Naive thymus-derived CD8-positive, alpha-beta T cell (primary cell): ENCODE results near the gene PCDH8. TPM values are rescaled to one million over a fixed set of nuclear protein-coding genes. Genes with fewer than 3 reads are reported as not detected.

Experiments
- ATAC-seq, 2 donors: fragments of 150-1000 bp; cut with Tn5 transposase in 1 of 2; sonication (Bioruptor Pico), chemical (Tn5 transposase) in 1 of 2; 1 replicate in 1 of 2; 2 replicates in 1 of 2; pipeline ENCODE4 v1.10.0; 2021; ENCODE audit warnings: mild to moderate bottlenecking in 2 of 2, moderate library complexity in 2 of 2
- POLR2A ChIA-PET: fragments of 350-600 bp; sonication (Branson Sonifier 250); formaldehyde crosslinking; loops from one replicate; lab custom pipeline; 2021; ENCODE audit warnings: antibody characterized with exemption; lab: Charles Lee
- DNase-seq, 10 donors: peaks; one replicate each; pipeline versions ENCODE4 v3.0.0 to v3.0.0-alpha.2; 2020 to 2022
- H3K27ac Mint-ChIP-seq, 10 donors: one replicate each; pipeline ENCODE4 v1.8.0; 2020 to 2022; ENCODE audit warnings: mild to moderate bottlenecking in 10 of 10, mixed read lengths in 10 of 10, moderate library complexity in 4 of 10, inconsistent platforms in 1 of 10
- H3K27me3 Mint-ChIP-seq, 5 donors: one replicate each; pipeline ENCODE4 v1.8.0; 2021 to 2022; ENCODE audit warnings: mixed read lengths in 5 of 5
- H3K36me3 Mint-ChIP-seq, 3 donors: one replicate each; pipeline ENCODE4 v1.8.0; 2020 to 2022; ENCODE audit warnings: mixed read lengths in 3 of 3, mild to moderate bottlenecking in 2 of 3, inconsistent platforms in 1 of 3
- H3K4me1 Mint-ChIP-seq, 4 donors: one replicate each; pipeline ENCODE4 v1.8.0; 2021 to 2022; ENCODE audit warnings: mixed read lengths in 4 of 4
- H3K4me3 Mint-ChIP-seq, 10 donors: one replicate each; pipeline ENCODE4 v1.8.0; 2020 to 2022; ENCODE audit warnings: mild to moderate bottlenecking in 10 of 10, mixed read lengths in 10 of 10, moderate library complexity in 6 of 10, inconsistent platforms in 1 of 10
- H3K9me3 Mint-ChIP-seq, 9 donors: one replicate each; pipeline ENCODE4 v1.8.0; 2020 to 2022; ENCODE audit warnings: mixed read lengths in 9 of 9, mild to moderate bottlenecking in 3 of 9, inconsistent platforms in 1 of 9, moderate library complexity in 1 of 9
- polyA plus RNA-seq, 3 donors: library from polyadenylated mRNA; unstranded; fragments of 300-500 nt; fragmentation: Illumina TruSeq; gene quantifications; one replicate each; pipeline ENCODE4 v1.2.3, GENCODE V29; 2021
- total RNA-seq, 8 experiments: library from RNA in 2 of 8; stranded (reverse) in 2 of 8; gene quantifications; one replicate each; pipeline ENCODE4 v1.2.3 and lab custom pipeline; 2021 to 2026

Gene PCDH8
- total and polyA plus RNA-seq, 5 experiments from 2014 or later: not detected

DNA sequence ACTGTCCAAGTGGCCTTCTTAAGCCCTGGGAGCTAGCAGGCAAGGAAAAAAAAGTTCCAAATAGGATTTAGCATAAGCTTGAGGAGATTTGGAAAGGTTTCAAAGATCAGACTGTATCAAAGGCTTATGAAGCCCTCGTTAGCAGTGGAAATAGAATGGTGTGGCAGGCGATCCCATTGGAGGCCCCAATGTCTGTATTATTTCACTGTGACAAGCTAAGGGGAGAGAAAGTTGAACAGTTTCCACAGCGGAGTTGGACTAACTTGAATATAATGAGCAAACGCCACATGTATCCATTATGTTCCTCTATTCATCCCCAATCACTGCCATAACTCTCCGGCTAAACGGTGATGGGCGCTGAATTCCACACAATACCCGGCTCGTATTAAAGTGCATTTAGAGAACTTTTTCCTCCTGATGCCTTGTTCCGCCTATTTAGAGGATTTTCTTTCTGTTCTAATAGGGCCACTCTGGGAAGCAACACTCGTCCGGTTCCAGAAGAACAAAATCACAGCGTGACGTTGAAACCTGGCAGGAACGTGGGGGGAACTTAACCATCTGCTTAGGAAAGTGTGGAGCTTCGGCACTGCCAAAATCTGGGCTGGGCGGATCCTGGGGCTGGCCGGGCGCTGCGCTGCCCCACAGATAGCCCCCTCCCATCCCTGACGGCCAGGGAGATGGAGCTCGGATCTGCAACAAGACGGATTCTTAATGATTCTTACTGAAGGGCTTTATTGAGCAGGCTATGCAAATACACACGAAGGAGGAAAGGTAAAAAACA, 1.0 kb upstream of the PCDH8 start:
- Mint-ChIP-seq H3K27me3 (peaks cover 31 to 76% (median 60%) of the 10 kb centered on the region in 5 donors), H3K27ac (peak overlapping the region in 1 of 10 donors; percentile 71), H3K36me3 (peaks cover 0 to 22% (median 16%) of the 10 kb centered on the region in 3 donors), H3K9me3 (peaks cover 0 to 16% (median 5%) of the 10 kb centered on the region in 9 donors), H3K4me3 (peak overlapping the region in 9 of 10 donors; percentile 42 to 81 (median 76)), H3K4me1 (peaks cover 12 to 37% (median 28%) of the 10 kb centered on the region in 4 donors)
- DNase-seq (no peak), ATAC-seq (no peak)
- POLR2A ChIA-PET: no interaction called here

DNA sequence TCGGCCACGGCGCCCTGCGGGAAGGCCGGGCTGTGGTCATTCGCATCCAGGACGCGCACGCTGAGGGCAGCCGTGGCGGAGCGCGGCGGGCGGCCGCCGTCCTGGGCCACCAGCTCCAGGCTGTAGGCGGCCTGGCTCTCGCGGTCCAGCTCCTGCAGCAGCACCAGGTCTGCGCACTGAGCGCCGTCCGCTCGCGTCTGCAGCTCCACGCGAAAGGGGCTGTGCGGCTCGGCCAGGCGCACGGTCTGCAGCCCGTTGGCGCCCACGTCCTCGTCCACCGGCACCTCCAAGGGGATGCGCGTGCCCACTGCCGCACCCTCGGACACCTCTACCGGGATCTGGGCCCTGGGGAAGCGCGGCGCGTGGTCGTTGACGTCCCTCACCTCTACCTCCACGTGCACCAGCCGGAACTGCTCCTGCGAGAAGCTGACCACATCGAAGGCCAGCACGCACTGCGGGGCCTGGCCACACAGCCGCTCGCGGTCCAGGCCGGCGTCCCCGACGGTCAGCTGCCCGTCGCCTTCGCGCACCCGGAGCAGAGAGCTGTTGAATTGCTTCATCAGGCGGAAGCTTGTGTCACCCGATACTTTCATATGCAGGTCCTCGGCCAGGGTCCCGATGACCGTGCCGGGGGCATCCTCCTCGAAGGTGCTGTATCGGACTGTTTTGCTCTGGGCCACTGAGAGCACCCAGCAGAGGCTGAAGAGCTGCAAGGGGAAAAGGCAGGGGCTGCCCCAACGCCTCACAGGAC, 583 bp downstream of the PCDH8 start:
- peaks cover 0 to 16% (median 5%) of the 10 kb centered on the region in 9 donors for H3K9me3 Mint-ChIP-seq
- peaks cover 0 to 19% (median 16%) of the 10 kb centered on the region in 3 donors for H3K36me3 Mint-ChIP-seq
- no peak overlapping the region for H3K27ac Mint-ChIP-seq
- POLR2A ChIA-PET: no interaction called here
- H3K4me1 Mint-ChIP-seq: peaks cover 12 to 38% (median 28%) of the 10 kb centered on the region in 4 donors
- peaks cover 39 to 75% (median 59%) of the 10 kb centered on the region in 5 donors for H3K27me3 Mint-ChIP-seq
- DNase-seq (no peak), ATAC-seq (no peak)
- H3K4me3 Mint-ChIP-seq: peak overlapping the region in 2 of 10 donors; percentile 18 to 19

DNA sequence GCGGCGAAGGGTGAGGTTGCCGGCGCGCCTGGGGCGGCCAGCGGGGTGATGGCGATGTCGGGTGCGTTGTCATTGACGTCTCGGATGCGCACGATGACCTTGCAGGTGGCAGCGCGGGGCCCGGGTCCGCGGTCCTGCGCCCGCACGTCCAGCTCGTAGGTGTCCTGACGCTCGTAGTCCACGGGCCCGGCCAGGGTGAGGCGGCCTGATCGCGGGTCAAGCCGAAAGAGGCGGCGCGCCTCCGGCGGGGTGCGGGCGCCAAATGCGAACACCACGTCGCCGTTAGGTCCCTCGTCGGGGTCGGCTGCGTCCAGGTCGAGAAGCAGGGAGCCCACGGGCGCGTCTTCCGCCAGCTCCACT, 1.1 kb downstream of the PCDH8 start:
- no peak overlapping the region for H3K27ac Mint-ChIP-seq
- H3K36me3 Mint-ChIP-seq: peaks cover 0 to 19% (median 16%) of the 10 kb centered on the region in 3 donors
- POLR2A ChIA-PET: no interaction called here
- peaks cover 0 to 16% (median 5%) of the 10 kb centered on the region in 9 donors for H3K9me3 Mint-ChIP-seq
- peaks cover 12 to 38% (median 28%) of the 10 kb centered on the region in 4 donors for H3K4me1 Mint-ChIP-seq
- DNase-seq (no peak), ATAC-seq (no peak)
- no peak overlapping the region for H3K4me3 Mint-ChIP-seq
- peaks cover 39 to 75% (median 59%) of the 10 kb centered on the region in 5 donors for H3K27me3 Mint-ChIP-seq

DNA sequence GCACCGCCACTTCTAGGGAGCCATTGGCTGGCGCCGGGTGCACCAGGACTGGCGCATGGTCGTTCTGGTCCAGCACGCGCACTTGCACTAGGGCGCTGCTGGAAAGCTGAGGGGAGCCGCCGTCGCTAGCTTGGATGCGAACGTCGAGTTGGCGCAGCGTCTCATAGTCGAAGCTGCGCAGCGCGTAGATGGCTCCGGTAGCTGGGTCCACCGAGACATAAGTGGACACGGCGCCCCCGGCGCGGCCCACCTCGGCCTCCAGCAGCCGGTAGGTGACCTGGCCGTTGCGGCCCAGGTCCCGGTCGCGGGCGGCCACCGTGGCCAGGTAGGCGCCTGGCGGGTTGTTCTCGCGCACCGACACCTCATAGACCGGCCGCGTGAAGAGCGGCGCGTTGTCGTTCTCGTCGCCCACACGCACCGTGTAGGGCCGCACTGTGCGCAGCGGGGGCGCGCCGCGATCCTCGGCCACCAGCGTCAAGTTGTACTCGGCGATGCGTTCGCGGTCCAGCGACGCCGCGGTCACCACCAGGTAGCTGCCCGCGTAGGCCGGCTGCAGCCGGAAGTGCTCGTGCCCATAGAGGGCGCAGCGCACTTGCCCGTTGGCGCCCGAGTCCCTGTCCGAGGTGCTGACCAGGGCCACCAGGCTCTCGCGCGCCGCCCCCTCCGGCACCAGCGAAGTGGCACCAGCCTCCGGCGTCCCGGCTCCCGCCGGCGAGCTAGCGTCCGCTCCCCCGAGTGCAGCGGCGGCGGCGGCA, 1.7 kb downstream of the PCDH8 start:
- POLR2A ChIA-PET: no interaction called here
- H3K4me3 Mint-ChIP-seq: peak overlapping the region in 1 of 10 donors; percentile 16
- DNase-seq (no peak), ATAC-seq (no peak)
- H3K27ac Mint-ChIP-seq: no peak overlapping the region
- H3K27me3 Mint-ChIP-seq: peaks cover 38 to 72% (median 57%) of the 10 kb centered on the region in 5 donors
- H3K4me1 Mint-ChIP-seq: peaks cover 12 to 36% (median 26%) of the 10 kb centered on the region in 4 donors
- peaks cover 0 to 16% (median 5%) of the 10 kb centered on the region in 9 donors for H3K9me3 Mint-ChIP-seq
- H3K36me3 Mint-ChIP-seq: peaks cover 0 to 19% (median 16%) of the 10 kb centered on the region in 3 donors

DNA sequence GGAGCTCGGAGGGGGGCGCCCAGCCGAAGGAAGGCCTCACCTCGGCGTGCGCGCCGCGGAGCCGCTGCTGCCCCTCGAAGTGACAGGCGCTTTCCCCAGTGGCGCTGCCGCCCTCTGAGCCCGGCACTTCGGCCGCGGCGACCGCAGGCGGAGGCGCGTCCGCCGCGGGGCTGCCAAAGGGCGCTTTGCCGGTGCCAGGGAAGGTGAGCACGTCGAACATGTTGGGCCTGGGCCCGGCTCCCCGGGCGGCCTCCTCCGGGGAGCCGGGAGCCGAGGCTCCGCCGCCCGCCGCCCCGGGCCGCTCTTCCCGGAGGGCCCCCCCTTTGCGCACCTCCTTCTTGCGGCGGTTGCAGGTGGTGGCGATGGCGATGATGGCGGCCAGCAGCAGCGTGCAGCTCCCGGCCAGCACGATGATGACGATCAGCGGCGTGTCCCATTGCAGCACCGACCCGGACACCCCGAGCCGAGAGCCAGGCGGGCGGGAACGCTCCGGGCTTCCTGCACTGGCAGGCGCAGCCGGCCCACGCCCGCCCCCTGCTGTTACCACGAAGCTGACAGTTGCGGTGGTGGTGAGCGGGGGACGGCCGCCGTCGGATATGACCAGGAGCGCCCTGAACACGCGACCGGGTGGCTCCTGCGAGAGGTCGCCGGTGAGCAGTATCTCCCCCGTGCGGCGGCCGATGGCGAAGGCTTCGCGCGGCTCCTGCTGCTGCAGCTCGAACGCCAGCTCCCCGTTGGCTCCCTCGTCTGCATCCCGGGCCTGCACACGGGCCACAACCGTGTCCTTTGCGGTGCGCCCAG, 2.5 kb downstream of the PCDH8 start:
- Mint-ChIP-seq H3K9me3 (peaks cover 0 to 16% (median 5%) of the 10 kb centered on the region in 9 donors), H3K4me3 (peak overlapping the region in 1 of 10 donors; percentile 16), H3K27ac (no peak overlapping the region), H3K4me1 (peaks cover 12 to 30% (median 21%) of the 10 kb centered on the region in 4 donors), H3K36me3 (peaks cover 0 to 19% (median 16%) of the 10 kb centered on the region in 3 donors), H3K27me3 (peaks cover 39 to 69% (median 58%) of the 10 kb centered on the region in 5 donors)
- POLR2A ChIA-PET: no interaction called here
- no peak for DNase-seq
- ATAC-seq: no peak

DNA sequence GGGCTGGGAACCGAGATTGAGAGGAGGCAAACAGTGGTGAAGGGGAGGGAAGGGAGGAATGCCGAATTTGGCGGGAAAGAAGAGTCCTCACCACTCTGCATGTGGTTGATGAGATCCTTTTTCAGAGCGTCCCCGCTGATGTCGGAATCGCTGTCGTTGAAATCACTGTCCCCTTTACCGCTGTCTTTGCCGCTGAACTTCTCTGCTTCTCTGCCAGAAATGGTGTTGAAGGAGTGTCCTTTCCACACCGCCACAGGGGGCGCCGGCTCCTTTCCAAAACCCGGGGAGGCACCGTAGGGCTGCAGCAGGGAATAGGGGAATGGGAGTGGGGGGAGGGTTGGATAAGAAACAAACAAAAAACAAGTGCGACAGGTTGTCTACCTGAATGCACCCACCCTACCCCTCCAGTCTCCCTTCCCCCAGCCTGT, 3.1 kb downstream of the PCDH8 start:
- H3K27me3 Mint-ChIP-seq: peaks cover 38 to 68% (median 58%) of the 10 kb centered on the region in 5 donors
- H3K9me3 Mint-ChIP-seq: peaks cover 0 to 16% (median 5%) of the 10 kb centered on the region in 9 donors
- H3K4me1 Mint-ChIP-seq: peaks cover 8 to 26% (median 17%) of the 10 kb centered on the region in 4 donors
- no peak for ATAC-seq
- DNase-seq: no peak
- POLR2A ChIA-PET: no interaction called here
- peak overlapping the region in 6 of 10 donors; percentile 15 to 60 (median 52) for H3K4me3 Mint-ChIP-seq
- no peak overlapping the region for H3K27ac Mint-ChIP-seq
- peaks cover 0 to 19% (median 16%) of the 10 kb centered on the region in 3 donors for H3K36me3 Mint-ChIP-seq

DNA sequence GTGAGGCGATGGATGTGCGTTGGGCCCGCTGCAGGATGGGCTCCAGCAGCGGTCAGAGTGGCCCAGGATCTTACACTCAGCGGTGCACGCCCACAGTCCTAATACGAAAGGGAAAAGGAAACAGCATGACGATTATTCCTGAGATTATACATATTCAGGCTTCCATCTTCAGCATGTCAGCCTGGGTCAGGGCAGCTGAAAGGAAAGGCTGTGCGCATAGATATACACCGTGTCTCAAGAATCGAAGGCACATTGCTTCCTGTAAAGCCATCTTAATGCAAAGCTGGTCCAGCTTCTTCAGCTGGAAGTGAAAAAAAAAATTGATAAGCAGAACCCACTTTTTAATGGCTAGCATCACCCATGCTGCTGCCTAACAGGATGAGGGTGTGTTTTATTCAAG, 3.6 kb downstream of the PCDH8 start:
- H3K27ac Mint-ChIP-seq: no peak overlapping the region
- H3K27me3 Mint-ChIP-seq: peaks cover 40 to 68% (median 58%) of the 10 kb centered on the region in 5 donors
- POLR2A ChIA-PET: no interaction called here
- H3K4me1 Mint-ChIP-seq: peaks cover 5 to 21% (median 15%) of the 10 kb centered on the region in 4 donors
- H3K36me3 Mint-ChIP-seq: peaks cover 0 to 16% (median 15%) of the 10 kb centered on the region in 3 donors
- peak overlapping the region in 7 of 10 donors; percentile 2 to 60 (median 51) for H3K4me3 Mint-ChIP-seq
- no peak for ATAC-seq
- no peak for DNase-seq
- peaks cover 0 to 13% (median 2%) of the 10 kb centered on the region in 9 donors for H3K9me3 Mint-ChIP-seq

DNA sequence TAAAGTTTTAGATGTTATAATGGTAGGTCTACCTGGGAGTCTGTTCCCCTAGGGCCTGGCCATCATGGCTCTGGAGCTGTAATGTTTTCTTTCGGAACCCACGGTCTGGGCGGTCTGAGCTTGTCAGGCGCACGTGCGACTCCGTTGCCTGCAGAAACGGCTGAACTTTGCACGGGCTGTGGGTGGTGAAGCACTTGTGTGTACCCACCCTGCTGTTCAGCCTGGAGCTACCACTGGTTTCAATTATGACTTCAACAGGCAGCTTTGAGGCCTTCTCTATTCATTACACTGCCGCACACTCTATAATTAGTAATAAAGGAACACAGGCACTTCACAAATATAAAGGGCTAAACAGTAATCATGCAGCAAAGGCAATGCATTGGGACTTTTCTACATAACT, 6.0 kb downstream of the PCDH8 start:
- H3K4me1 Mint-ChIP-seq: peaks cover 2 to 9% (median 7%) of the 10 kb centered on the region in 4 donors
- H3K4me3 Mint-ChIP-seq: no peak overlapping the region
- H3K9me3 Mint-ChIP-seq: peaks cover 0 to 10% (median 0%) of the 10 kb centered on the region in 9 donors
- no peak for ATAC-seq
- peaks cover 0 to 6% (median 0%) of the 10 kb centered on the region in 3 donors for H3K36me3 Mint-ChIP-seq
- DNase-seq: no peak
- H3K27me3 Mint-ChIP-seq: peaks cover 35 to 70% (median 50%) of the 10 kb centered on the region in 5 donors
- POLR2A ChIA-PET: no interaction called here
- H3K27ac Mint-ChIP-seq: no peak overlapping the region

DNA sequence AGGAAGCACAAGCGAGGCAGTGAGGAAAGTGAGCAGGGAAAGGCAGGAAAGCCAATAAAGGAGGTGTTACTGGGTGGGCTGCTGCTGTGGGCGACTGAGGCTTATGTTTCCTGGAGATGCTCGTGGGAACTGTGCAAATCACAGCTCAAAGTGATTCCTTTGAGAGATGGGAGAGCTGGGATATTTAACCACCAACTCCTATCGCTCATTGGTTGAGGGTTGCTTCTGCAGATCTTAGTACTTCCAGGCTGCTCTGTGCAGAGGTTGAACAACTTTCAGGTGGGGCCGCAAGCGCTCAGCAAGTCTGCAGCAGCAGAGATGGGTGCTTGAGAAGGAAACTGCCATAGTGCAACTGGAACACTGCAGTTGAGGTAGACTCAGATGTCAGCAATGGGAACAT, 8.4 kb downstream of the PCDH8 start:
- ATAC-seq (no peak), DNase-seq (no peak)
- Mint-ChIP-seq H3K27ac (no peak overlapping the region), H3K4me3 (no peak overlapping the region), H3K9me3 (peaks cover 0 to 9% (median 0%) of the 10 kb centered on the region in 9 donors), H3K27me3 (peaks cover 34 to 84% (median 53%) of the 10 kb centered on the region in 5 donors), H3K4me1 (peaks cover 2 to 8% (median 4%) of the 10 kb centered on the region in 4 donors), H3K36me3 (peaks cover 0 to 5% (median 0%) of the 10 kb centered on the region in 3 donors)
- POLR2A ChIA-PET: no interaction called here

DNA sequence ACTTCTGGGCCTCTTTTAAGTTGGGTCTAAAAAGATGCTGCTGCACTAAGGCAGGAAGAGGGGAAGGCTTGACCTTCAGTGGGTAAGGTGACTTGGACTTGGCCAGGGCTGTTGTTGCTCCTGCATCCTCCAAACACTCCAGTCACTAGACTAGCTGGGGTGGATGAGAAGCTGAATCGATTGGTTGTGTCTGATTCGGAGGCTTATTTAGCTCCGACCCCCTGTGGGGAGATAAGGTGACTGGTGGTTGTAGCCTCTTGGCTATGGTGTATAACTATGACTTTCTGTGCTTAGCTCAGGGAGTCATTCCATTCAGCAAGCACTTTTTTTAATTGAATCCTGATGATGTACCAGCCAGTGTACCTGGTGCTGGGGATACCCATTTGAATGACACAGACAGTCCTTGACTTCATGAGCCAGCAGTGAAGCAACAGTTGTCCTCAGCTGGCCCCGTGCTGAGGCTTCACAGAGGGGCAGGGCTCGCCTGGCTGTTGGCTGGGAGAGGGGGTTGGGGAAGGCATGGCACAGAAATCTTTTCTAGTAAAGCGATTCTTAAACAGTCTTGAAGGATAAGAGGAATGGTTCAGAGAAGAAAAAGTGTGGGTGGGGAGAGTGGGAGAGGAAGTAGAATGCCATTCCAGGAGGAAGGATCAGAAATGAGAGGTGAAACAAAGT, 9.9 kb downstream of the PCDH8 start:
- no peak for DNase-seq
- no peak for ATAC-seq
- H3K4me1 Mint-ChIP-seq: no peaks in the 10 kb centered on the region
- H3K4me3 Mint-ChIP-seq: no peak overlapping the region
- POLR2A ChIA-PET: no interaction called here
- H3K27ac Mint-ChIP-seq: peak overlapping the region in 1 of 10 donors; percentile 10
- no peaks in the 10 kb centered on the region for H3K36me3 Mint-ChIP-seq
- H3K9me3 Mint-ChIP-seq: peaks cover 0 to 3% (median 0%) of the 10 kb centered on the region in 9 donors
- peaks cover 27 to 83% (median 47%) of the 10 kb centered on the region in 5 donors for H3K27me3 Mint-ChIP-seq

DNA sequence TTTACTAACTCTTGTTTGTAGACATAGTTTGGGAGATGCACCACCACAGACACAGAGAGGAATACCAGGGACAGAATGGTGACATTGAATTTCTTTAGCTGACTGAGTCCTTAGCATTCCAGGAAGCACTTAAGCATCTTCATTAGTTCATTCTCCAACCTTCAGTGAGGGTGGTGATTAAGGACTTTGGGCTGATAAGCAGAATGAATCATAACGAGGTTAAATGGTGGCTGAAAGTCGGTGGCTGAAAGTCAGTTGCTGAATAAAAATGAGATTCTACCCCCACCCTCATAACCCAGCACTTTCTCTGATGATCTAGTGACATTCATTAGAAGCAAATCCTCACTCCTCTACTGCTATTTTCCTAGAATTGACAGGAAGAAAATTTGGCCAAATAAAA, 10.6 kb downstream of the PCDH8 start:
- Mint-ChIP-seq H3K27ac (no peak overlapping the region), H3K4me3 (no peak overlapping the region), H3K36me3 (no peaks in the 10 kb centered on the region), H3K4me1 (no peaks in the 10 kb centered on the region), H3K27me3 (peaks cover 20 to 76% (median 41%) of the 10 kb centered on the region in 5 donors), H3K9me3 (peaks cover 0 to 3% (median 0%) of the 10 kb centered on the region in 9 donors)
- ATAC-seq (no peak), DNase-seq (no peak)
- POLR2A ChIA-PET: no interaction called here
